Loucy (cell line): Measurements from ENCODE around the gene GLRA3.

Experiments used
- EZH2phosphoT487 ChIP-seq: fragments of 200-600 bp; IDR thresholded peaks from 2 replicates; pipeline ENCODE4 v1.6.1; 2018; ENCODE audit warnings: antibody characterized with exemption, mild to moderate bottlenecking, moderate library complexity, borderline replicate concordance
- TF ChIP-seq, protein P1 (sequence below): fragments of 200-600 bp; sonication (generic); conservative IDR thresholded peaks from 2 replicates; pipeline ENCODE4 v1.5.1; 2014; ENCODE audit warnings: mild to moderate bottlenecking, antibody characterized with exemption, low read length

DNA sequence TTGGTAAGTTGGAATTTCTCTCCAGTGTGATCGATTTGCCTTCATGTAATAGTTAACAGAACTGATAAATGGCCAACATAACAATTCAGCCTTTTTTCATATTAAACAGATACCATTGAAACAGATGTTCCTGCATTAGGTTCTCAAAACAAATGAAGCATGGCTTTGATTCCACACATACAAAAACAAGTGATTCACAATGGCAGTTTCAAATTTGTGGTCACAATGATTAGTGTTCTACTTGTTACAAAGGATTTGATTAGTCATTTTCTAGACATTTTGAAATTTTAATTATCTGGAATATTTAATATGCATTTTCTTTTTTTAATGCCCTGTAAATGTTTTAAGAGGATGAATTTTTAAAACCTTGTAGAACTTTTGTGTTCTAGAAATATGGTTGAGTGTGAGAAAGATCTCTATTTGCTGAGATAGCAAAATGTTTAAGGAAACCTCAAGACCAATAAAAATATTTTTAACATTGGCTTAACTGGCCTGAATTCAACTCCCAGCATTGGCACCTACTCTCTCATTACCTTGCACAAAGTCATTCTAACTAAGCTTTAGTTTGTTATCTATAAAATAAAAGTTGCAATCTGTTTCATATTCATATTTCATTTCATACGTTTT lies 18.9 kb upstream of the GLRA3 start:
- TF ChIP-seq, protein P1, sequence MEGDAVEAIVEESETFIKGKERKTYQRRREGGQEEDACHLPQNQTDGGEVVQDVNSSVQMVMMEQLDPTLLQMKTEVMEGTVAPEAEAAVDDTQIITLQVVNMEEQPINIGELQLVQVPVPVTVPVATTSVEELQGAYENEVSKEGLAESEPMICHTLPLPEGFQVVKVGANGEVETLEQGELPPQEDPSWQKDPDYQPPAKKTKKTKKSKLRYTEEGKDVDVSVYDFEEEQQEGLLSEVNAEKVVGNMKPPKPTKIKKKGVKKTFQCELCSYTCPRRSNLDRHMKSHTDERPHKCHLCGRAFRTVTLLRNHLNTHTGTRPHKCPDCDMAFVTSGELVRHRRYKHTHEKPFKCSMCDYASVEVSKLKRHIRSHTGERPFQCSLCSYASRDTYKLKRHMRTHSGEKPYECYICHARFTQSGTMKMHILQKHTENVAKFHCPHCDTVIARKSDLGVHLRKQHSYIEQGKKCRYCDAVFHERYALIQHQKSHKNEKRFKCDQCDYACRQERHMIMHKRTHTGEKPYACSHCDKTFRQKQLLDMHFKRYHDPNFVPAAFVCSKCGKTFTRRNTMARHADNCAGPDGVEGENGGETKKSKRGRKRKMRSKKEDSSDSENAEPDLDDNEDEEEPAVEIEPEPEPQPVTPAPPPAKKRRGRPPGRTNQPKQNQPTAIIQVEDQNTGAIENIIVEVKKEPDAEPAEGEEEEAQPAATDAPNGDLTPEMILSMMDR: no peak
- no peak for TF ChIP-seq EZH2phosphoT487
